ENCODE data around the gene RPS28.
A peak's percentile ranks its signal among the peaks of the same experiment; 100 is the strongest.

Gene RPS28

GRCh38 chr19:8361921-8362793 lies 40.9 kb downstream of the RPS28 start:
- no peak overlapping the region for H3K4me3 ChIP-seq (ENCODE audit: low read length)
- peaks cover 10% of the 10 kb centered on the region for H3K27me3 ChIP-seq (ENCODE audit: insufficient read depth, low read length)
- no peak overlapping the region for H2AFZ ChIP-seq (ENCODE audit: low read depth, low read length)
- H3K36me3 ChIP-seq (ENCODE audit: insufficient read depth, low read length) = no peaks in the 10 kb centered on the region
- H3K9me3 ChIP-seq (ENCODE audit: low read length) = no peaks in the 10 kb centered on the region
- H3K4me1 ChIP-seq (ENCODE audit: insufficient read depth, low read length) = peaks cover 10% of the 10 kb centered on the region

- Histone ChIP-seq H2AFZ (ENCODE audit: low read depth, low read length) (peak within 1 kb of the TSS; percentile 31), H3K4me1 (ENCODE audit: insufficient read depth, low read length) (peaks cover 10% of the 10 kb centered on the region), H3K9me3 (ENCODE audit: low read length) (no peaks in the 10 kb centered on the region), H3K27me3 (ENCODE audit: insufficient read depth, low read length) (peaks cover 10% of the 10 kb centered on the region), H3K4me3 (ENCODE audit: low read length) (peak within 1 kb of the TSS; percentile 30), H3K36me3 (ENCODE audit: insufficient read depth, low read length) (no peaks in the 10 kb centered on the region)
These were observed 42.8 kb downstream of the RPS28 start, which contains the start of gene ANGPTL4 for GRCh38 chr19:8363803-8364771. Gene ANGPTL4 (plus strand): TSS chr19:8364155. CDS start chr19:8364322, 167 bp downstream.

GRCh38 chr19:8366121-8366581 lies 44.9 kb downstream of the RPS28 start:
- Histone ChIP-seq H2AFZ (ENCODE audit: low read depth, low read length) (no peak overlapping the region), H3K9me3 (ENCODE audit: low read length) (no peaks in the 10 kb centered on the region), H3K4me1 (ENCODE audit: insufficient read depth, low read length) (peaks cover 10% of the 10 kb centered on the region), H3K36me3 (ENCODE audit: insufficient read depth, low read length) (no peaks in the 10 kb centered on the region), H3K27me3 (ENCODE audit: insufficient read depth, low read length) (peaks cover 10% of the 10 kb centered on the region), H3K4me3 (ENCODE audit: low read length) (no peak overlapping the region)

GRCh38 chr19:8366961-8367326 lies 45.6 kb downstream of the RPS28 start:
- Histone ChIP-seq H3K36me3 (ENCODE audit: insufficient read depth, low read length) (no peaks in the 10 kb centered on the region), H2AFZ (ENCODE audit: low read depth, low read length) (no peak overlapping the region), H3K9me3 (ENCODE audit: low read length) (no peaks in the 10 kb centered on the region), H3K27me3 (ENCODE audit: insufficient read depth, low read length) (peaks cover 10% of the 10 kb centered on the region), H3K4me1 (ENCODE audit: insufficient read depth, low read length) (peaks cover 10% of the 10 kb centered on the region), H3K4me3 (ENCODE audit: low read length) (no peak overlapping the region)

- Histone ChIP-seq H3K4me1 (ENCODE audit: insufficient read depth, low read length) (peaks cover 10% of the 10 kb centered on the region), H3K36me3 (ENCODE audit: insufficient read depth, low read length) (no peaks in the 10 kb centered on the region), H3K4me3 (ENCODE audit: low read length) (no peak overlapping the region), H2AFZ (ENCODE audit: low read depth, low read length) (no peak overlapping the region), H3K9me3 (ENCODE audit: low read length) (no peaks in the 10 kb centered on the region), H3K27me3 (ENCODE audit: insufficient read depth, low read length) (peaks cover 10% of the 10 kb centered on the region)
These were observed 46.2 kb downstream of the RPS28 start for GRCh38 chr19:8367327-8368001.

GRCh38 chr19:8370176-8371010 lies 49.1 kb downstream of the RPS28 start:
- Histone ChIP-seq H2AFZ (ENCODE audit: low read depth, low read length) (no peak overlapping the region), H3K36me3 (ENCODE audit: insufficient read depth, low read length) (peaks cover 4% of the 10 kb centered on the region), H3K27me3 (ENCODE audit: insufficient read depth, low read length) (peaks cover 3% of the 10 kb centered on the region), H3K9me3 (ENCODE audit: low read length) (no peaks in the 10 kb centered on the region), H3K4me3 (ENCODE audit: low read length) (no peak overlapping the region), H3K4me1 (ENCODE audit: insufficient read depth, low read length) (no peaks in the 10 kb centered on the region)

GRCh38 chr19:8371011-8371804 lies 49.9 kb downstream of the RPS28 start:
- Histone ChIP-seq H3K36me3 (ENCODE audit: insufficient read depth, low read length) (peaks cover 4% of the 10 kb centered on the region), H3K4me3 (ENCODE audit: low read length) (no peak overlapping the region), H3K9me3 (ENCODE audit: low read length) (no peaks in the 10 kb centered on the region), H3K27me3 (ENCODE audit: insufficient read depth, low read length) (no peaks in the 10 kb centered on the region), H2AFZ (ENCODE audit: low read depth, low read length) (no peak overlapping the region), H3K4me1 (ENCODE audit: insufficient read depth, low read length) (no peaks in the 10 kb centered on the region)

All from neuron (in vitro differentiated cells).